IMR-90 (cell line): ENCODE results near the gene NMRK2. TPM values are rescaled to one million over a fixed set of nuclear protein-coding genes. Genes with fewer than 3 reads are reported as not detected.

Source experiments
- ATAC-seq: fragments of 200-7000 bp; cut with Tn5 transposase; 2 replicates; pipeline ENCODE4 v1.9.1; 2020; ENCODE audit warnings: low read depth, mild to moderate bottlenecking, moderate library complexity
- BruUV-seq: library from RNA; stranded (reverse); fragments of 400-500 nt; replicated peaks from 2 replicates; lab custom pipeline; 2021; lab: Mats Ljungman, UMichigan
- CTCF ChIA-PET: fragments of 300-600 bp; formaldehyde crosslinking; extraction: SDS; loops from one replicate; lab custom pipeline; 2021; ENCODE audit warnings: antibody characterized with exemption; lab: Yijun Ruan, JAX
- POLR2A ChIA-PET: fragments of 300-600 bp; sonication (Branson Sonifier 250); formaldehyde crosslinking; loops from one replicate; lab custom pipeline; 2022; ENCODE audit warnings: antibody characterized with exemption; ENCODE audit not compliant: unreplicated experiment; lab: Charles Lee
- DNase-seq: peaks from one replicate; pipeline ENCODE4 v3.0.0; 2013
- H2AFZ ChIP-seq: replicated peaks from 2 replicates; pipeline ENCODE3; 2013; ENCODE audit warnings: low read length, mild to moderate bottlenecking; ENCODE audit not compliant: poor library complexity
- H2AK5ac ChIP-seq: 2 replicates; pipeline ENCODE4 v1.6.1; 2013; ENCODE audit warnings: low read depth, low read length, inconsistent platforms
- H2AK9ac ChIP-seq: replicated peaks from 2 replicates; pipeline ENCODE3; 2013; ENCODE audit warnings: mild to moderate bottlenecking, low read depth, low read length, moderate library complexity; ENCODE audit not compliant: poor library complexity
- H2BK120ac ChIP-seq: 2 replicates; pipeline ENCODE4 v1.6.1; 2013; ENCODE audit warnings: low read depth, low read length, inconsistent platforms
- H2BK15ac ChIP-seq: 3 replicates; pipeline ENCODE4 v1.6.1; 2013; ENCODE audit warnings: low read depth, low read length, inconsistent platforms
- H2BK20ac ChIP-seq: 2 replicates; pipeline ENCODE4 v1.6.1; 2013; ENCODE audit warnings: low read depth, mild to moderate bottlenecking, inconsistent platforms, low read length, moderate library complexity
- H2BK5ac ChIP-seq: 2 replicates; pipeline ENCODE4 v1.6.1; 2013; ENCODE audit warnings: mild to moderate bottlenecking, low read depth, low read length, inconsistent platforms; ENCODE audit not compliant: poor library complexity, severe bottlenecking
- H3K14ac ChIP-seq: replicated peaks from 2 replicates; pipeline ENCODE4 v1.6.1; 2013; ENCODE audit warnings: low read depth, low read length, inconsistent platforms
- H3K18ac ChIP-seq: 2 replicates; pipeline ENCODE4 v1.6.1; 2013; ENCODE audit warnings: low read depth, low read length, control low read depth
- H3K23ac ChIP-seq: 2 replicates; pipeline ENCODE4 v1.6.1; 2013; ENCODE audit warnings: low read depth, low read length, inconsistent platforms
- H3K27ac ChIP-seq: 2 replicates; pipeline ENCODE4 v1.5.1; 2013; ENCODE audit warnings: mild to moderate bottlenecking, control low read depth, low read length; ENCODE audit not compliant: insufficient read depth
- H3K27me3 ChIP-seq: 2 replicates; pipeline ENCODE4 v1.6.1; 2013; ENCODE audit warnings: low read length; ENCODE audit not compliant: control insufficient read depth, insufficient read depth
- H3K36me3 ChIP-seq: 2 replicates; pipeline ENCODE4 v1.6.1; 2013; ENCODE audit warnings: low read length, mixed read lengths; ENCODE audit not compliant: control insufficient read depth, insufficient read depth
- H3K4ac ChIP-seq: 2 replicates; pipeline ENCODE4 v1.6.1; 2013; ENCODE audit warnings: low read depth, low read length, inconsistent platforms
- H3K4me1 ChIP-seq: 2 replicates; pipeline ENCODE4 v1.6.1; 2013; ENCODE audit warnings: low read length, mixed read lengths; ENCODE audit not compliant: control insufficient read depth, insufficient read depth
- H3K4me2 ChIP-seq: 2 replicates; pipeline ENCODE4 v1.6.1; 2013; ENCODE audit warnings: low read depth, mild to moderate bottlenecking, control low read depth, low read length, moderate library complexity
- H3K4me3 ChIP-seq: 2 replicates; pipeline ENCODE4 v1.5.1; 2013; ENCODE audit warnings: low read depth, mild to moderate bottlenecking, control low read depth, low read length, moderate library complexity; ENCODE audit not compliant: insufficient read depth
- H3K56ac ChIP-seq: 2 replicates; pipeline ENCODE4 v1.6.1; 2013; ENCODE audit warnings: low read length, inconsistent platforms; ENCODE audit not compliant: insufficient read depth; ENCODE audit errors: extremely low read depth
- H3K79me1 ChIP-seq, 2 experiments: 2 replicates each; pipeline ENCODE4 v1.6.1; 2013; ENCODE audit warnings: low read length in 2 of 2, inconsistent platforms in 1 of 2, low read depth in 1 of 2
- H3K9ac ChIP-seq: 2 replicates; pipeline ENCODE4 v1.6.1; 2013; ENCODE audit warnings: low read depth, low read length, control low read depth
- H3K9me1 ChIP-seq: 2 replicates; pipeline ENCODE4 v1.6.1; 2013; ENCODE audit warnings: low read length, inconsistent platforms; ENCODE audit not compliant: insufficient read depth
- H3K9me3 ChIP-seq: 2 replicates; pipeline ENCODE4 v1.6.1; 2013; ENCODE audit warnings: low read length; ENCODE audit not compliant: control insufficient read depth, insufficient read depth
- H4K20me1 ChIP-seq: 2 replicates; pipeline ENCODE4 v1.6.1; 2013; ENCODE audit warnings: low read length, inconsistent platforms; ENCODE audit not compliant: insufficient read depth
- H4K5ac ChIP-seq: 2 replicates; pipeline ENCODE4 v1.6.1; 2013; ENCODE audit warnings: mild to moderate bottlenecking, low read depth, low read length, control low read depth
- H4K8ac ChIP-seq, 2 experiments: 2 replicates each; pipeline ENCODE4 v1.6.1; 2013; ENCODE audit warnings: low read depth in 2 of 2, low read length in 2 of 2, control low read depth in 1 of 2, inconsistent platforms in 1 of 2
- H4K91ac ChIP-seq: 2 replicates; pipeline ENCODE4 v1.6.1; 2013; ENCODE audit warnings: low read depth, low read length, inconsistent platforms; ENCODE audit not compliant: insufficient read depth
- BHLHE40 ChIP-seq: fragments of 150-350 bp; IDR thresholded peaks from 2 replicates; pipeline ENCODE4 v1.6.1; 2016; ENCODE audit warnings: mild to moderate bottlenecking, low read depth, low read length
- CHD1 ChIP-seq: IDR thresholded peaks from 2 replicates; pipeline ENCODE4 v1.6.1; 2012; ENCODE audit warnings: low read depth, low read length, improper control_type of control experiment
- NFE2L2 ChIP-seq: fragments of 150-350 bp; IDR thresholded peaks from 2 replicates; pipeline ENCODE4 v1.6.1; 2016; ENCODE audit warnings: low read depth, mild to moderate bottlenecking, low read length
- RAD21 ChIP-seq: IDR thresholded peaks from 2 replicates; pipeline ENCODE4 v1.6.1; 2012; ENCODE audit warnings: low read length, improper control_type of control experiment
- RCOR1 ChIP-seq: IDR thresholded peaks from 2 replicates; pipeline ENCODE4 v1.6.1; 2012; ENCODE audit warnings: mild to moderate bottlenecking, low read length, improper control_type of control experiment; ENCODE audit not compliant: insufficient replicate concordance
- RFX5 ChIP-seq: IDR thresholded peaks from 2 replicates; pipeline ENCODE4 v1.8.0; 2012; ENCODE audit warnings: low read depth, mild to moderate bottlenecking, low read length, moderate library complexity
- WGBS, 2 experiments: methylation state at CpG; one replicate each; pipeline versions ENCODE4 v1.1.5 to v1.1.7; 2013; ENCODE audit warnings: missing lambda C conversion rate in 2 of 2; ENCODE audit not compliant: insufficient read length in 1 of 2; ENCODE audit errors: extremely low coverage in 2 of 2; 5-methylcytosine and 5-hydroxymethylcytosine counted together
- dilution Hi-C: fragments of 300-500 bp; cut with HindIII; formaldehyde crosslinking; loops from one replicate; pipeline ENCODE4 v1.14.3; 2018; ENCODE audit warnings: low sequenced_read_pairs; ENCODE audit not compliant: unreplicated experiment
- in situ Hi-C: fragments of 300-500 bp; cut with MboI; formaldehyde crosslinking; loops from 3 replicates; pipeline ENCODE4 v1.14.3; 2019; ENCODE audit warnings: low sequenced_read_pairs, inconsistent platforms, mixed read lengths
- intact Hi-C: fragments of 100-400 bp; cut with micrococcal nuclease; formaldehyde crosslinking; loops from 2 replicates; pipeline ENCODE4 v1.10.0; 2022
- polyA plus RNA-seq, 3 experiments: library from polyadenylated mRNA; depleted of rRNA; stranded (reverse); fragments of >200 nt; gene quantifications; 2 replicates each; pipeline ENCODE4 v1.2.3, GENCODE V29; 2012; ENCODE audit warnings: low replicate concordance in 1 of 3
- total RNA-seq: library from RNA; depleted of rRNA; stranded (reverse); fragments of >200 nt; gene quantifications from 2 replicates; pipeline ENCODE4 v1.2.3, GENCODE V29; 2012
- TF ChIP-seq, protein P1 (sequence below): fragments of 150-350 bp; IDR thresholded peaks from 2 replicates; pipeline ENCODE4 v1.6.1; 2017; ENCODE audit warnings: mild to moderate bottlenecking, antibody characterized with exemption, low read length, low read depth
- TF ChIP-seq, protein P2 (sequence below): conservative IDR thresholded peaks from 2 replicates; pipeline ENCODE4 v1.5.1; 2012; ENCODE audit warnings: mild to moderate bottlenecking, low read depth, low read length, improper control_type of control experiment

NMRK2 gene
- total and polyA plus RNA-seq, 2 of the 4 experiments (the other 2 are of a cell fraction) = not detected

DNA sequence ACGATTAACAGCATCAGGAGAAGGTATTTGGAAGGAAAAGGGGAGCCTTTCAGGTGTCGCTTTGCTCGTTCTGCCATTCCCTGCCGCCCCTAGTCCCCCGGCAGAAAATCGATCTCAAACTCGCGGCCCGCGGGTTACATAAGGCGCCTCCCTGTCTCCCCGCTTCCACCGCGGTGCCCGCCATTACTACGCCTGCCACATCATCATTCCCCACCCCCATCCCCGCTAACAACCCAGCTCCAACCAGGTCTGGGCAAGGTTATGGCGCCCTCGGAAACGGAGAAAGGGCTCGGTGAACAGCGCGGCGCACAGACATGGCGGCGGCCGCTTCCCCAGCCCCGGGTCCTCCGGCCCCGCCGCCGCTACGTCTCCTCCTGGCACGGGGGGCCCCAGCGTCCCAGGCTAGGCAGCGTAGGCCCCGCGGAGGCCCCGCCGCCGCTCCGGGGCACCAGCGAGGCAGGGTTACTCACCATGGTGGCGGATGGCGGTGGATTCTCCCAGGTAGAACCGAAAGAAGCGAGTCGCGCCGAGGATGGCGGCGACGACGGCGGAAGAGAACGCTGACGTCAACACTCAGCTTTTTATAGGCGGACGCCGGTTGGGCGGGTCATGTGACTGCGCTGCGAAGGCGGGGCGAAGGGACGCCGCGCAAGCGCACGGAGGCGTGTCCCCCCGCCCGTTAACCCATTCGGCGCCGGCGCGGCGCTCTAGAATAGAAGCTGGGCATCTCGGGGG is 52.2 kb downstream of the NMRK2 start, which contains the start of gene EEF2 (continued):
- TF ChIP-seq RAD21 = no peak
- no peak for TF ChIP-seq BHLHE40

DNA sequence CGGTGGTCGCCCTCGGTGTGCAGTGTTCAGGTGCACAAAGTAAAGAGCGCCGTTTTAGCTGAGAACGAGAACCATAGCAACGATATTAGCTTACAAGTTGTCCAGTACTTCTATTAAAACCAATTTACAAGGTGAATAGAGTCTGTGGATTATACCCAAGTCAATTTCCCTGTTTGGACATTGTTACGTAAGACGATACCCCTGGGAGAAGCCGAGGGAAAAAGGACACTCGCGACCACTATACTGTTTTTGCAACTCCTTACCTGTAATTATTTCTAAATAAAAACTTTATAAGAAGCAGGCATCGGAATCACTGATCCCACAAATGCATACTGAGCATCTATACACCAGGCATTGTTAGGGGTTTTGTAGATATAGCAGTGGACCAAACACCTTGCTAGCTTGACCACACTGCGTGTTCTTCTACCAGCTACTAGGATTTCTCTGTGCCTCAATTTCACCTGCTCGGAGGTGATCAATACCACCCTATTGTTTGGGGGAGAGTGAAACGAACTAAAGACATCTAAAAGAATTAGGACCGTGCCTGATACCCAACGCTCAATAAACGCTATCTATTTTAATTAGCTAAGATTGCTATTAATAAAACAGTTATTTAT is 52.9 kb downstream of the NMRK2 start:
- intact Hi-C loops = loop anchor here (1.0 to 2.0 kb wide), 2 partner anchors 21 to 219 kb away; partner anchors contain the start of gene PIAS4
- ATAC-seq = peak; percentile 0; the same call in 1 of the 2 replicates
- peak overlapping the region; percentile 5; the same call in 1 of the 2 replicates for H3K27ac ChIP-seq

More for the DNA sequence above, 52.9 kb downstream of the NMRK2 start:
- H3K79me1 ChIP-seq = peaks cover 5 to 48% of the 10 kb centered on the region in 2 experiments; a peak in 3 of 4 replicates
- H3K18ac ChIP-seq = peak overlapping the region; percentile 7; the same call in 1 of the 2 replicates
- 0 out of 2 replicates have a peak overlapping the region, but pooled peaks have one; percentile 35 for H2BK120ac ChIP-seq
- H2AK9ac ChIP-seq = peak overlapping the region; percentile 99
- peak overlapping the region; percentile 23; the same call in 1 of the 2 replicates for H3K9ac ChIP-seq
- peak overlapping the region; percentile 47 for H2BK5ac ChIP-seq
- DNase-seq = no peak
- H3K36me3 ChIP-seq = peaks cover 39% of the 10 kb centered on the region
- H4K20me1 ChIP-seq = peaks cover 45% of the 10 kb centered on the region
- no peaks in the 10 kb centered on the region for H3K27me3 ChIP-seq
- H2BK15ac ChIP-seq = peak overlapping the region; percentile 46; the same call in 1 of the 3 replicates
- WGBS, 2 experiments = no CpG with 5 or more reads among the region's 19 CpGs
- H3K9me3 ChIP-seq = no peaks in the 10 kb centered on the region
- in situ Hi-C loops = loop anchor here (5.0 kb wide), 1 partner anchor 222 kb away; no protein-coding TSS in a partner anchor
- H3K9me1 ChIP-seq = 0 out of 2 replicates have a peak, but pooled peaks cover 3% of the 10 kb centered on the region
- peak overlapping the region; percentile 52; the same call in 1 of the 2 replicates for H2BK20ac ChIP-seq
- peak overlapping the region; percentile 40; the same call in 1 of the 2 replicates for H4K5ac ChIP-seq
- peak overlapping the region; percentile 50 for H3K56ac ChIP-seq
- H2AFZ ChIP-seq = peak overlapping the region; percentile 86
- CTCF ChIA-PET = interaction anchor here (0.6 to 1.5 kb wide), 4 partner anchors 17 to 261 kb away, joined by 3 to 6 read pairs (median 4); no protein-coding TSS in a partner anchor
- peak overlapping the region; percentile 54 for H2AK5ac ChIP-seq
- peak overlapping the region; percentile 79 for H3K4me3 ChIP-seq
- peak overlapping the region; percentile 61; the same call in 1 of the 2 replicates for H3K23ac ChIP-seq
- dilution Hi-C loops = no loop called here
- peak overlapping the region; percentile 78 for H3K4ac ChIP-seq
- POLR2A ChIA-PET = interaction anchor here (0.5 to 1.4 kb wide), 8 partner anchors 15 to 211 kb away, joined by 3 to 10 read pairs (median 4); partner anchors contain the start of gene DAPK3
- peak overlapping the region; percentile 39; the same call in 1 of the 2 replicates for H3K14ac ChIP-seq
- BruUV-seq = no TSS peak
- H3K4me1 ChIP-seq = peaks cover 13% of the 10 kb centered on the region
- TF ChIP-seq RFX5 (no peak), CHD1 (no peak), RAD21 (no peak), RCOR1 (no peak), NFE2L2 (no peak)
- TF ChIP-seq, protein P1, sequence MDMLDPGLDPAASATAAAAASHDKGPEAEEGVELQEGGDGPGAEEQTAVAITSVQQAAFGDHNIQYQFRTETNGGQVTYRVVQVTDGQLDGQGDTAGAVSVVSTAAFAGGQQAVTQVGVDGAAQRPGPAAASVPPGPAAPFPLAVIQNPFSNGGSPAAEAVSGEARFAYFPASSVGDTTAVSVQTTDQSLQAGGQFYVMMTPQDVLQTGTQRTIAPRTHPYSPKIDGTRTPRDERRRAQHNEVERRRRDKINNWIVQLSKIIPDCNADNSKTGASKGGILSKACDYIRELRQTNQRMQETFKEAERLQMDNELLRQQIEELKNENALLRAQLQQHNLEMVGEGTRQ = no peak
- TF ChIP-seq, protein P2, sequence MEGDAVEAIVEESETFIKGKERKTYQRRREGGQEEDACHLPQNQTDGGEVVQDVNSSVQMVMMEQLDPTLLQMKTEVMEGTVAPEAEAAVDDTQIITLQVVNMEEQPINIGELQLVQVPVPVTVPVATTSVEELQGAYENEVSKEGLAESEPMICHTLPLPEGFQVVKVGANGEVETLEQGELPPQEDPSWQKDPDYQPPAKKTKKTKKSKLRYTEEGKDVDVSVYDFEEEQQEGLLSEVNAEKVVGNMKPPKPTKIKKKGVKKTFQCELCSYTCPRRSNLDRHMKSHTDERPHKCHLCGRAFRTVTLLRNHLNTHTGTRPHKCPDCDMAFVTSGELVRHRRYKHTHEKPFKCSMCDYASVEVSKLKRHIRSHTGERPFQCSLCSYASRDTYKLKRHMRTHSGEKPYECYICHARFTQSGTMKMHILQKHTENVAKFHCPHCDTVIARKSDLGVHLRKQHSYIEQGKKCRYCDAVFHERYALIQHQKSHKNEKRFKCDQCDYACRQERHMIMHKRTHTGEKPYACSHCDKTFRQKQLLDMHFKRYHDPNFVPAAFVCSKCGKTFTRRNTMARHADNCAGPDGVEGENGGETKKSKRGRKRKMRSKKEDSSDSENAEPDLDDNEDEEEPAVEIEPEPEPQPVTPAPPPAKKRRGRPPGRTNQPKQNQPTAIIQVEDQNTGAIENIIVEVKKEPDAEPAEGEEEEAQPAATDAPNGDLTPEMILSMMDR = no peak
- H4K91ac ChIP-seq = no peak overlapping the region; the same call in 1 of the 2 replicates
- peak overlapping the region; percentile 94 for H3K4me2 ChIP-seq
- H4K8ac ChIP-seq = peak overlapping the region in 1 of 2 experiments; percentile 88; a peak in 2 of 4 replicates
